WI38 (cell line): Measurements from ENCODE around the gene DHX32.
A peak's percentile ranks its signal among the peaks of the same experiment; 100 is the strongest.

Experiments used
- H3K4me3 ChIP-seq: 2 replicates; pipeline ENCODE4 v1.5.1; 2011; ENCODE audit warnings: low read depth, mild to moderate bottlenecking, control low read depth, low read length
- CTCF ChIP-seq: IDR thresholded peaks from 2 replicates; pipeline ENCODE4 v1.5.1; 2012; ENCODE audit warnings: low read depth, mild to moderate bottlenecking, control low read depth, low read length

Gene DHX32

GRCh38 chr10:125824736-125825135, 56.4 kb downstream of the DHX32 start:
- peak overlapping the region; percentile 98 for H3K4me3 ChIP-seq
- TF ChIP-seq CTCF: no peak

- TF ChIP-seq CTCF: no peak
- H3K4me3 ChIP-seq: peak overlapping the region; percentile 98
Observed at GRCh38 chr10:125823663-125824251, 57.3 kb downstream of the DHX32 start.

GRCh38 chr10:125822878-125823662, 58.0 kb downstream of the DHX32 start, which contains the start of the genes BCCIP and UROS:
TSS of gene BCCIP (plus strand) at chr10:125823546. CDS start at chr10:125823558, 12 bp downstream.
TSS of gene UROS (minus strand) at chr10:125823258. CDS start at chr10:125816499, 6,759 bp downstream.
- peak within 1 kb of the TSS; percentile 98 for H3K4me3 ChIP-seq
- TF ChIP-seq CTCF: no peak

GRCh38 chr10:125820701-125821100, 60.4 kb downstream of the DHX32 start:
- H3K4me3 ChIP-seq: no peak overlapping the region
- no peak for TF ChIP-seq CTCF

GRCh38 chr10:125817337-125817946, 63.6 kb downstream of the DHX32 start:
- no peak overlapping the region for H3K4me3 ChIP-seq

GRCh38 chr10:125816548-125816947, 64.5 kb downstream of the DHX32 start:
- no peak for TF ChIP-seq CTCF
- no peak overlapping the region for H3K4me3 ChIP-seq

More at GRCh38 chr10:125817337-125817946, 63.6 kb downstream of the DHX32 start:
- no peak for TF ChIP-seq CTCF

- no peak for TF ChIP-seq CTCF
- H3K4me3 ChIP-seq: no peak overlapping the region
Observed at GRCh38 chr10:125815764-125816163, 65.3 kb downstream of the DHX32 start.
